Transverse colon (tissue), 3 donors: ENCODE data around the gene PRSS1.

Experiments
- EP300 ChIP-seq: sonication (generic); formaldehyde crosslinking; IDR thresholded peaks from one replicate; pipeline ENCODE4 v1.6.1; 2017; ENCODE audit warnings: antibody characterized with exemption, low read depth
- TF ChIP-seq, protein P1 (sequence below), 5 experiments: fragments of 200-600 bp in 3 of 5; fragments of 450-650 bp in 2 of 5; sonication (generic) in 3 of 5; IDR thresholded peaks; 1 replicate in 2 of 5; 2 replicates in 3 of 5; pipeline ENCODE4 v1.5.1; 2016 to 2017; ENCODE audit warnings: antibody characterized with exemption in 5 of 5, inconsistent platforms in 3 of 5, mild to moderate bottlenecking in 2 of 5, moderate library complexity in 1 of 5

GRCh38 chr7:142796001-142796500, 46.8 kb downstream of the PRSS1 start:
- TF ChIP-seq, protein P1, sequence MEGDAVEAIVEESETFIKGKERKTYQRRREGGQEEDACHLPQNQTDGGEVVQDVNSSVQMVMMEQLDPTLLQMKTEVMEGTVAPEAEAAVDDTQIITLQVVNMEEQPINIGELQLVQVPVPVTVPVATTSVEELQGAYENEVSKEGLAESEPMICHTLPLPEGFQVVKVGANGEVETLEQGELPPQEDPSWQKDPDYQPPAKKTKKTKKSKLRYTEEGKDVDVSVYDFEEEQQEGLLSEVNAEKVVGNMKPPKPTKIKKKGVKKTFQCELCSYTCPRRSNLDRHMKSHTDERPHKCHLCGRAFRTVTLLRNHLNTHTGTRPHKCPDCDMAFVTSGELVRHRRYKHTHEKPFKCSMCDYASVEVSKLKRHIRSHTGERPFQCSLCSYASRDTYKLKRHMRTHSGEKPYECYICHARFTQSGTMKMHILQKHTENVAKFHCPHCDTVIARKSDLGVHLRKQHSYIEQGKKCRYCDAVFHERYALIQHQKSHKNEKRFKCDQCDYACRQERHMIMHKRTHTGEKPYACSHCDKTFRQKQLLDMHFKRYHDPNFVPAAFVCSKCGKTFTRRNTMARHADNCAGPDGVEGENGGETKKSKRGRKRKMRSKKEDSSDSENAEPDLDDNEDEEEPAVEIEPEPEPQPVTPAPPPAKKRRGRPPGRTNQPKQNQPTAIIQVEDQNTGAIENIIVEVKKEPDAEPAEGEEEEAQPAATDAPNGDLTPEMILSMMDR (IDR thresholded peaks at IDR 0.05) = no peak
- TF ChIP-seq EP300 = no peak
